HCT116 (cell line): ENCODE results near the gene NUAK2.

ENCODE experiments used
- ATF3 ChIP-seq: IDR thresholded peaks from 2 replicates; pipeline ENCODE4 v1.6.1; 2012
- CTCF ChIP-seq, 3 experiments: fragments of 200-600 bp in 1 of 3; sonication (generic) in 1 of 3; IDR thresholded peaks in 2 of 3; conservative IDR thresholded peaks in 1 of 3; 2 replicates each; pipeline ENCODE4 v1.5.1; 2012 to 2017; ENCODE audit warnings: low read depth in 2 of 3, low read length in 2 of 3, antibody characterized with exemption in 1 of 3, borderline replicate concordance in 1 of 3, control low read depth in 1 of 3, mild to moderate bottlenecking in 1 of 3, mixed read lengths in 1 of 3, mixed run types in 1 of 3, moderate library complexity in 1 of 3; ENCODE audit not compliant: insufficient read depth in 1 of 3
- EZH2phosphoT487 ChIP-seq: fragments of 200-600 bp; IDR thresholded peaks from 2 replicates; pipeline ENCODE4 v1.6.1; 2018; ENCODE audit warnings: antibody characterized with exemption, borderline replicate concordance
- POLR2A ChIP-seq: IDR thresholded peaks from 2 replicates; pipeline ENCODE4 v1.7.0; 2011; ENCODE audit warnings: borderline replicate concordance; ENCODE audit not compliant: insufficient read depth, insufficient read length; ENCODE audit errors: extremely low read depth
- POLR2AphosphoS5 ChIP-seq: IDR thresholded peaks from 2 replicates; pipeline ENCODE4 v1.6.1; 2011; ENCODE audit warnings: mild to moderate bottlenecking, low read depth, low read length, moderate library complexity
- RAD21 ChIP-seq: IDR thresholded peaks from 2 replicates; pipeline ENCODE4 v1.6.1; 2012; ENCODE audit warnings: low read depth, mild to moderate bottlenecking
- TCF7L2 ChIP-seq: IDR thresholded peaks from 2 replicates; pipeline ENCODE4 v1.7.0; 2011; ENCODE audit warnings: borderline replicate concordance, inconsistent platforms; ENCODE audit not compliant: insufficient read depth, insufficient read length; ENCODE audit errors: extremely low read depth
- ZNF274 ChIP-seq: fragments of 200-500 bp; sonication (Bioruptor generic); IDR thresholded peaks from 2 replicates; pipeline ENCODE4 v1.6.1; 2014; ENCODE audit warnings: mild to moderate bottlenecking, low read depth, low read length, inconsistent platforms
- TF ChIP-seq, protein P1 (sequence below): IDR thresholded peaks from 2 replicates; pipeline ENCODE4 v1.6.1; 2012; ENCODE audit warnings: low read depth

DNA sequence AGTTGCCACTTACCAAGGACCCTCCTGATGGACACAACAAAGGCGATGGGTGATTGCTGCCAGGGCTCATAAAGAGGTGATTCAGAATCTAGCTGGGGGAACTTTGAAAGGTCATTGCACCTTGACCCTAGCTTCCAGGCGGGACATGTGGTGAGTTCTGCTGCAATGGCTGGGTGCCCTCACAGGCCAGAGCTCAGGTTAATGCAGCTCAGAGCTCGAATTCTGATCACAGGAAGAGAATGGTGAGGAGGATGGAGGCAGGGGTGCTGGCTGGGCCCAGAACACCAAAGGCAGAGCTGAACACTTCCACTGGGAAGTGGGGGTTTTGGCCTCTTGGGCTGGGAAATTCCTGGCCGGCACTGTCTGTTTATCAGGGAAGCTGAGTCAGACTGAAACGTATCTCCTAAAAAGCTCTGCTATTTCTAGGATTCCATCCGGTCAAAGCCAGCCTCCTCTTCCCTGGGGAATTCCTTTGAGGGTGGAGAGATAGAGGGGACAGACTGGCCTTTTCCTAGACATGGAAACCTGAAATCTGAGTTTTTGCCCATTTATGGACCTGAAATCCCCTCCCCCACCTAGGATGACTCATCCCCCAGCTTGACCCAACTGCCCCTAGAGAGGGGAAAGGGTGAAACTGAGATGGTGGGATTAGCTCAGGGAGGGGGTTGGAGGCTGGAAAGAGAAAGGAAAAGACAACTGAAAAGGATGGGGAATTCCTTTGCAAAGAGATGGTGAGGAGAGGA, 27.2 kb downstream of the NUAK2 start:
- TF ChIP-seq POLR2AphosphoS5 (no peak; the same call in 1 of the 2 replicates), TCF7L2 (no peak), RAD21 (no peak), CTCF (IDR thresholded peaks at IDR 0.05 in 2 of 3, conservative IDR thresholded peaks at IDR 0.05 in 1 of 3; ENCODE audit: borderline replicate concordance in 1 of 3, insufficient read depth in 1 of 3, low read depth in 2 of 3, low read length in 2 of 3) (no peak), POLR2A (no peak), EZH2phosphoT487 (no peak), ZNF274 (no peak), ATF3 (no peak)
- TF ChIP-seq, protein P1, sequence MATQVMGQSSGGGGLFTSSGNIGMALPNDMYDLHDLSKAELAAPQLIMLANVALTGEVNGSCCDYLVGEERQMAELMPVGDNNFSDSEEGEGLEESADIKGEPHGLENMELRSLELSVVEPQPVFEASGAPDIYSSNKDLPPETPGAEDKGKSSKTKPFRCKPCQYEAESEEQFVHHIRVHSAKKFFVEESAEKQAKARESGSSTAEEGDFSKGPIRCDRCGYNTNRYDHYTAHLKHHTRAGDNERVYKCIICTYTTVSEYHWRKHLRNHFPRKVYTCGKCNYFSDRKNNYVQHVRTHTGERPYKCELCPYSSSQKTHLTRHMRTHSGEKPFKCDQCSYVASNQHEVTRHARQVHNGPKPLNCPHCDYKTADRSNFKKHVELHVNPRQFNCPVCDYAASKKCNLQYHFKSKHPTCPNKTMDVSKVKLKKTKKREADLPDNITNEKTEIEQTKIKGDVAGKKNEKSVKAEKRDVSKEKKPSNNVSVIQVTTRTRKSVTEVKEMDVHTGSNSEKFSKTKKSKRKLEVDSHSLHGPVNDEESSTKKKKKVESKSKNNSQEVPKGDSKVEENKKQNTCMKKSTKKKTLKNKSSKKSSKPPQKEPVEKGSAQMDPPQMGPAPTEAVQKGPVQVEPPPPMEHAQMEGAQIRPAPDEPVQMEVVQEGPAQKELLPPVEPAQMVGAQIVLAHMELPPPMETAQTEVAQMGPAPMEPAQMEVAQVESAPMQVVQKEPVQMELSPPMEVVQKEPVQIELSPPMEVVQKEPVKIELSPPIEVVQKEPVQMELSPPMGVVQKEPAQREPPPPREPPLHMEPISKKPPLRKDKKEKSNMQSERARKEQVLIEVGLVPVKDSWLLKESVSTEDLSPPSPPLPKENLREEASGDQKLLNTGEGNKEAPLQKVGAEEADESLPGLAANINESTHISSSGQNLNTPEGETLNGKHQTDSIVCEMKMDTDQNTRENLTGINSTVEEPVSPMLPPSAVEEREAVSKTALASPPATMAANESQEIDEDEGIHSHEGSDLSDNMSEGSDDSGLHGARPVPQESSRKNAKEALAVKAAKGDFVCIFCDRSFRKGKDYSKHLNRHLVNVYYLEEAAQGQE = no peak
